ENCODE data around the gene CRYZL1. TPM values are rescaled to one million over a fixed set of nuclear protein-coding genes. Genes with fewer than 3 reads are reported as not detected.

Gene CRYZL1
- total RNA-seq, 1 experiment from 2014 or later, result 43.0 TPM

DNA sequence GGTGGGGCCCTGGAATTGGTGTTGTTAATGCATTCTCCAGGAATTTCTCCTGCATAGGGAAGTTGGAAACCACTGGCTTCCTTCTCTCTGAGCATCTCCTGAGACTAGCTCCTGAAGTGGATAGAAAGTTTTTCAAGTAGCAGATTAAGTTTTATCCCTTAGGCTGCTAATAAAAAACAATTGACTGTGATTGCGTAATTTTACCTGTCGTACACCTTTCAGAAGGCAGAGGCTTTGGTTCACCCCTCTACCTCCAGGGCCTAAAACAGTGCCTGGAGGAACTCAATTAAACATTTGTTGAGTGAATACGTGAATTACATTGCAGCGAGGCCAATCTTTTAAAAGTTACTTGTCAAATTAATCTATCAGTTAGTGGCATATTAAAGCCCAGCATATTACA is 4.2 kb upstream of the CRYZL1 start:
- H3K36me3 ChIP-seq (ENCODE audit: control insufficient read depth in 1 of 2, insufficient read depth in 2 of 2, low read length in 2 of 2), result no peaks in the 10 kb centered on the region
- peaks cover 6 to 9% of the 10 kb centered on the region in 2 experiments; a peak in 3 of 4 replicates for H3K4me1 ChIP-seq (ENCODE audit: control insufficient read depth in 1 of 2, insufficient read depth in 2 of 2, low read length in 2 of 2)
- intact Hi-C loops (cut with micrococcal nuclease), result loop anchor here (10.0 kb wide), 1 partner anchor 259 kb away; no protein-coding TSS in a partner anchor
- DNase-seq (ENCODE audit: low read depth, low spot score), result no peak
- no peaks in the 10 kb centered on the region for H4K20me1 ChIP-seq (ENCODE audit: insufficient read depth)
- ATAC-seq, result no peak
- no peak overlapping the region for H3K4me2 ChIP-seq (ENCODE audit: low read length)
- no peak overlapping the region for H3K9ac ChIP-seq (ENCODE audit: low read length)
- H3K9me2 ChIP-seq (ENCODE audit: insufficient read depth), result no peaks in the 10 kb centered on the region
- peaks cover 79% of the 10 kb centered on the region for H3K79me2 ChIP-seq (ENCODE audit: insufficient read depth, low read length)
- CTCF ChIA-PET, result interaction anchor here (0.9 kb wide), 1 partner anchor 10 kb away, joined by 3 read pairs; no protein-coding TSS in a partner anchor
- H3K27me3 ChIP-seq (ENCODE audit: insufficient read depth, low read length), result no peaks in the 10 kb centered on the region
- no peaks in the 10 kb centered on the region for H3K9me3 ChIP-seq (ENCODE audit: control insufficient read depth in 1 of 2, insufficient read depth in 1 of 2, low read depth in 1 of 2, low read length in 2 of 2)
- no peak overlapping the region for H3K4me3 ChIP-seq (replicated peaks in 1 of 2; ENCODE audit: low read depth in 1 of 2, low read length in 2 of 2)
- POLR2A ChIA-PET, result no interaction called here
- no peak overlapping the region for H3K27ac ChIP-seq (ENCODE audit: low read depth, low read length)
- no TSS peak for BruUV-seq (replicated peaks)
- RAD21 ChIA-PET (ENCODE audit: low non-redundant PET in 1 of 2, low total read pairs in 2 of 2, uncharacterized antibody in 2 of 2, unreplicated experiment in 2 of 2), result no interaction called here
- H2AFZ ChIP-seq (ENCODE audit: low read depth, low read length, poor library complexity, severe bottlenecking), result no peak overlapping the region
- TF ChIP-seq EGR1 (IDR thresholded peaks at IDR 0.05; ENCODE audit: low read depth), result no peak
- TF ChIP-seq JUND (IDR thresholded peaks at IDR 0.05), result no peak
- no peak for TF ChIP-seq POLR2AphosphoS5 (IDR thresholded peaks at IDR 0.05; ENCODE audit: low read depth, low read length)
- no peak for TF ChIP-seq RAD21 (IDR thresholded peaks at IDR 0.05; ENCODE audit: low read depth)
- TF ChIP-seq TCF7L2 (IDR thresholded peaks at IDR 0.05; ENCODE audit: borderline replicate concordance, extremely low read depth, insufficient read depth, insufficient read length), result no peak
- TF ChIP-seq, protein P1, sequence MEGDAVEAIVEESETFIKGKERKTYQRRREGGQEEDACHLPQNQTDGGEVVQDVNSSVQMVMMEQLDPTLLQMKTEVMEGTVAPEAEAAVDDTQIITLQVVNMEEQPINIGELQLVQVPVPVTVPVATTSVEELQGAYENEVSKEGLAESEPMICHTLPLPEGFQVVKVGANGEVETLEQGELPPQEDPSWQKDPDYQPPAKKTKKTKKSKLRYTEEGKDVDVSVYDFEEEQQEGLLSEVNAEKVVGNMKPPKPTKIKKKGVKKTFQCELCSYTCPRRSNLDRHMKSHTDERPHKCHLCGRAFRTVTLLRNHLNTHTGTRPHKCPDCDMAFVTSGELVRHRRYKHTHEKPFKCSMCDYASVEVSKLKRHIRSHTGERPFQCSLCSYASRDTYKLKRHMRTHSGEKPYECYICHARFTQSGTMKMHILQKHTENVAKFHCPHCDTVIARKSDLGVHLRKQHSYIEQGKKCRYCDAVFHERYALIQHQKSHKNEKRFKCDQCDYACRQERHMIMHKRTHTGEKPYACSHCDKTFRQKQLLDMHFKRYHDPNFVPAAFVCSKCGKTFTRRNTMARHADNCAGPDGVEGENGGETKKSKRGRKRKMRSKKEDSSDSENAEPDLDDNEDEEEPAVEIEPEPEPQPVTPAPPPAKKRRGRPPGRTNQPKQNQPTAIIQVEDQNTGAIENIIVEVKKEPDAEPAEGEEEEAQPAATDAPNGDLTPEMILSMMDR (IDR thresholded peaks at IDR 0.05 in 2 of 3, conservative IDR thresholded peaks at IDR 0.05 in 1 of 3; ENCODE audit: borderline replicate concordance in 1 of 3, insufficient read depth in 1 of 3, low read depth in 2 of 3, low read length in 2 of 3), result no peak
- TF ChIP-seq CBX3 (IDR thresholded peaks at IDR 0.05; ENCODE audit: low read depth), result no peak
- no peak for TF ChIP-seq SIN3A (IDR thresholded peaks at IDR 0.05; ENCODE audit: low read depth)
- no peak for TF ChIP-seq SRF (IDR thresholded peaks at IDR 0.05; ENCODE audit: low read depth)
- TF ChIP-seq EZH2 (IDR thresholded peaks at IDR 0.05), result no peak
- TF ChIP-seq ZFX (IDR thresholded peaks at IDR 0.05), result no peak
- no peak for TF ChIP-seq POLR2A (IDR thresholded peaks at IDR 0.05; ENCODE audit: borderline replicate concordance, extremely low read depth, insufficient read depth, insufficient read length)
- no peak for TF ChIP-seq FOSL1 (IDR thresholded peaks at IDR 0.05; ENCODE audit: low read depth)
- TF ChIP-seq, protein P2, sequence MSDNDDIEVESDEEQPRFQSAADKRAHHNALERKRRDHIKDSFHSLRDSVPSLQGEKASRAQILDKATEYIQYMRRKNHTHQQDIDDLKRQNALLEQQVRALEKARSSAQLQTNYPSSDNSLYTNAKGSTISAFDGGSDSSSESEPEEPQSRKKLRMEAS (IDR thresholded peaks at IDR 0.05), result no peak
- TF ChIP-seq, protein P3, sequence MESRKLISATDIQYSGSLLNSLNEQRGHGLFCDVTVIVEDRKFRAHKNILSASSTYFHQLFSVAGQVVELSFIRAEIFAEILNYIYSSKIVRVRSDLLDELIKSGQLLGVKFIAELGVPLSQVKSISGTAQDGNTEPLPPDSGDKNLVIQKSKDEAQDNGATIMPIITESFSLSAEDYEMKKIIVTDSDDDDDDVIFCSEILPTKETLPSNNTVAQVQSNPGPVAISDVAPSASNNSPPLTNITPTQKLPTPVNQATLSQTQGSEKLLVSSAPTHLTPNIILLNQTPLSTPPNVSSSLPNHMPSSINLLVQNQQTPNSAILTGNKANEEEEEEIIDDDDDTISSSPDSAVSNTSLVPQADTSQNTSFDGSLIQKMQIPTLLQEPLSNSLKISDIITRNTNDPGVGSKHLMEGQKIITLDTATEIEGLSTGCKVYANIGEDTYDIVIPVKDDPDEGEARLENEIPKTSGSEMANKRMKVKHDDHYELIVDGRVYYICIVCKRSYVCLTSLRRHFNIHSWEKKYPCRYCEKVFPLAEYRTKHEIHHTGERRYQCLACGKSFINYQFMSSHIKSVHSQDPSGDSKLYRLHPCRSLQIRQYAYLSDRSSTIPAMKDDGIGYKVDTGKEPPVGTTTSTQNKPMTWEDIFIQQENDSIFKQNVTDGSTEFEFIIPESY (IDR thresholded peaks at IDR 0.05; ENCODE audit: extremely low read depth, insufficient replicate concordance, low read length), result no peak
- TF ChIP-seq, protein P4, sequence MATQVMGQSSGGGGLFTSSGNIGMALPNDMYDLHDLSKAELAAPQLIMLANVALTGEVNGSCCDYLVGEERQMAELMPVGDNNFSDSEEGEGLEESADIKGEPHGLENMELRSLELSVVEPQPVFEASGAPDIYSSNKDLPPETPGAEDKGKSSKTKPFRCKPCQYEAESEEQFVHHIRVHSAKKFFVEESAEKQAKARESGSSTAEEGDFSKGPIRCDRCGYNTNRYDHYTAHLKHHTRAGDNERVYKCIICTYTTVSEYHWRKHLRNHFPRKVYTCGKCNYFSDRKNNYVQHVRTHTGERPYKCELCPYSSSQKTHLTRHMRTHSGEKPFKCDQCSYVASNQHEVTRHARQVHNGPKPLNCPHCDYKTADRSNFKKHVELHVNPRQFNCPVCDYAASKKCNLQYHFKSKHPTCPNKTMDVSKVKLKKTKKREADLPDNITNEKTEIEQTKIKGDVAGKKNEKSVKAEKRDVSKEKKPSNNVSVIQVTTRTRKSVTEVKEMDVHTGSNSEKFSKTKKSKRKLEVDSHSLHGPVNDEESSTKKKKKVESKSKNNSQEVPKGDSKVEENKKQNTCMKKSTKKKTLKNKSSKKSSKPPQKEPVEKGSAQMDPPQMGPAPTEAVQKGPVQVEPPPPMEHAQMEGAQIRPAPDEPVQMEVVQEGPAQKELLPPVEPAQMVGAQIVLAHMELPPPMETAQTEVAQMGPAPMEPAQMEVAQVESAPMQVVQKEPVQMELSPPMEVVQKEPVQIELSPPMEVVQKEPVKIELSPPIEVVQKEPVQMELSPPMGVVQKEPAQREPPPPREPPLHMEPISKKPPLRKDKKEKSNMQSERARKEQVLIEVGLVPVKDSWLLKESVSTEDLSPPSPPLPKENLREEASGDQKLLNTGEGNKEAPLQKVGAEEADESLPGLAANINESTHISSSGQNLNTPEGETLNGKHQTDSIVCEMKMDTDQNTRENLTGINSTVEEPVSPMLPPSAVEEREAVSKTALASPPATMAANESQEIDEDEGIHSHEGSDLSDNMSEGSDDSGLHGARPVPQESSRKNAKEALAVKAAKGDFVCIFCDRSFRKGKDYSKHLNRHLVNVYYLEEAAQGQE (IDR thresholded peaks at IDR 0.05; ENCODE audit: low read depth), result no peak
- TF ChIP-seq, protein P5, sequence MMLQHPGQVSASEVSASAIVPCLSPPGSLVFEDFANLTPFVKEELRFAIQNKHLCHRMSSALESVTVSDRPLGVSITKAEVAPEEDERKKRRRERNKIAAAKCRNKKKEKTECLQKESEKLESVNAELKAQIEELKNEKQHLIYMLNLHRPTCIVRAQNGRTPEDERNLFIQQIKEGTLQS (IDR thresholded peaks at IDR 0.05), result no peak
- no peak for TF ChIP-seq CEBPB (IDR thresholded peaks at IDR 0.05; ENCODE audit: low read depth)

Measured in HCT116 (cell line).